COLO829 (cell line): ENCODE measurements around the gene CLGN.
"Not testable (repeated sequence)": the region's sequence is repeated elsewhere in the genome, so short reads cannot be mapped to it uniquely, and the experiment has no call there.

Experiments
- DNase-seq: peaks from one replicate; pipeline ENCODE4 v3.0.0; 2012; ENCODE audit warnings: low spot score

Gene CLGN

DNA sequence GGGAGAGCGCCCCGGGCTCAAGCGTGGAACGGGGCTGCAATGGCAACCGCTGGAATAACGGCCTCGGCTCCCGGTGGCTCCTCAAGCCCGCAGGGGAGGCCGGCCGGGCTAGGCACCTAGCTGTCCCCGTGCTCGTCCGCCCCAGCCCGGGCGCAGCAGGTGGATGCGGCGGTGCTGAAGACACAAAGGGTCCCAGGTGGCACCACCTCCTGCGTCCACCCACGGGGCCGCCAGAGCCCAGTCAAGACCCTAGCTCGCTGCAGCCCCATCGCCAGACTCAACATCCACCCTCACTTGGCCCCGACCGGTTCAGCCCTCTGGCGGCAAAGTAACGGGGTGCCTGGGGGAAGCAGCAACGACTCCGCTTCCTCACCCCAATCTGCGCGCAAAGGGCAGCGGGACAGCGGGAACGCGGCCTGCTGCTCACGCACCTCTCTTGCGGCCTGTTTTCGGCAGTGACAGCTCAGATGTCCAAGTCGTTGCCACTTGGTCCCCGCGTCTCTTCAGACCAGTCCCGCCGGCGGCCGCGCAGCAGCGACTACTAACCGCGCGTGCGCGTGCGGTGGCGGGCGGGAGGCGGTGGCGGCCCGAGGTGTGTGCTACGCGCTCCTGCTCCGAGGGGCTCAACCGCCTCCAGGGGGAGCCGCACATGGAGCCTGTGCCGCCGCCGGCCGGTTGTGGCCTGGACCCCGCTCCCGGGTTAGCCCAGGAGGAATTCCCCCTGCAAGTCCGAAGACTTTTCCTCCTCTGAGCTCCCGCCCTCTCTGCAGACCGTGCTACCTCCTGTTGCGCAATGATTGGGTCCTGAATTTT, at the start of gene CLGN:
Gene CLGN, minus strand, starts transcription at position 543 of the 813 bp plus-strand sequence. CDS start 14,570 bp downstream, outside the sequence.
- DNase-seq: peak; percentile 21

DNA sequence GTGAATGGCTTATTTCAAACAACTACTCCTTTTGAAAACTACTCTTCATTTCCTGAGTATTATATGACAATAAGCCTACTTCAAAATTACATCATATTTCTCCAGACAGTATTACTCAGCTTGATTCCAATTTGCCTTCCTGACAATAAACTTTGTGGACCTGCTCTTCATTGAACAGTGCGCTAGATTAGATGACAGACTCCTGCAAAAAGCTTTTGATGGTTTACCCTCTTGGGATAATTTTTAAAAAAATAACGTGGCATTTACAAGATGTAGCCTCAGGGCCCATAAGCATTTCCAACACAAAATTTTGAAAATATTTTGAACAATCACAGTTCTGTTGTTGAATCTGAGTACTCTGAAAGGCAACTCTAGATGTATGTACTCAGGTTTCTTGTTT, 44.7 kb upstream of the CLGN start:
- DNase-seq: peak; percentile 51

GRCh38 chr4:140469791-140470733, 42.6 kb upstream of the CLGN start:
- DNase-seq: no peak

GRCh38 chr4:140466146-140466545, 38.7 kb upstream of the CLGN start:
- no peak for DNase-seq

DNA sequence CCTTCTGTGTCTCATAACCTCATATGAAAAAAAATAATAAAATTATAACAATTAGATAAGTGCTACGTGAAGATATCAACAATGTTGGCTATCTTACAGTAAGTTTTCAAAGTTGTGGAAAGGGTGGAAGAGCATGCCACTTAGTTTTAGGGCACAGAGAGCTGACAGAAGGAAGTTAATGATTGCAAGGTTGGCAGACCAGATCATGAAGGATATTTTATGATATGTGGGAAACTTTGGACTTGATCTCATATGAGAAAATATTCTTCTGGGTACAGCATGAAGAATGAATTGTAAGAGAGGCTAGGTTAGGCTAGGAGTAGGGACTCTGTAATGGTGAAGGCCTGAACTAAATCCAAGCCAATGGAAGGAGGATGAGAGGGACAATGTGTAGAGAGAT, 36.2 kb upstream of the CLGN start:
- no peak for DNase-seq

GRCh38 chr4:140463182-140463581, 35.7 kb upstream of the CLGN start:
- no peak for DNase-seq

GRCh38 chr4:140450352-140450751, 22.9 kb upstream of the CLGN start:
- no peak for DNase-seq

DNA sequence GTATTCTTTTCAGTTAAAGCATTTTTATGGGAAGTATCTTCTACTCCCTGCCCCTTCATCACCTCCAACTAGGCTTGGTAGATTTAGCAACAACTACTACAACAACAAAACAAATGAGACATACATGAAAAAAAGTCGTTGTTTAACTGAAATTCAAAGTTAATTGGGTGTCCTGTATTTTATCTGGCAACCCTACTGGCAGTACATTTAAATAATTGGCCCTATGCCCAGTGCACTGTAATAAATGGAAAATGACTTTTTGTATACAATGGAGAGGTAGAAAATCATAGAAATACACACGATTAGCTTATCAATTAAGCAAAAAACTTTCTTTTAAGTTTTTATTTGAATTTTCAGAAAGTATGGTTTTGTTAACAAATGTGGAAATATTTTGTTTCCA, 21.4 kb upstream of the CLGN start:
- no peak for DNase-seq

- DNase-seq: no peak
Observed at GRCh38 chr4:140448162-140448561, 20.7 kb upstream of the CLGN start.

- DNase-seq: not testable (repeated sequence)
Observed at GRCh38 chr4:140444347-140444746, 16.9 kb upstream of the CLGN start.

GRCh38 chr4:140439644-140440142, 12.2 kb upstream of the CLGN start:
- DNase-seq: no peak

- DNase-seq: no peak
Observed at GRCh38 chr4:140427919-140428471, 547 bp upstream of the CLGN start.

DNA sequence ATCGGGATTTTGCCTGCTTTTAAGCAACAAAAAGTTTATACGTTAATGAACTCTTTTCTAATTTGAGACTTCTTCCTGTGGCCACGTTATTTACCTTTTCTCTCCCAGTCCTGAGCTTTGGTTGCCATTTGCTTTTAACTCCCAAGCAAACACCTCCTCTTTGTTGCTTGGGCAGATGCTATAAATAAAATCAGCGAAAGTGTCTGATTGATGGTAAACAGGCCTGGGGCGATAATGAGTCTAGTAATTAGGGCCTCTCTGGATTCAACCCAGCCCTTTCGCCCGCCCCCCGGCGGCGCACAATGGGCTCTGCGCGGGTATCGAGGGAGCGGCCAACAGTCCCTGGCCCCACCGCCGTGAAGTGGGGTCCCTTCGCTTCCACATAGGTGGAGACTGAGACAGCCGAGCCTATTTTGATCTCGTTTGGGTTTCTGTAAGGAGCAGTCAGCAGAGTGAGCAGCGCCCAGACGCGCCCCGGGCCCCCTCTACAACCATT, 790 bp downstream of the CLGN start:
- no peak for DNase-seq

- DNase-seq: no peak
Observed at GRCh38 chr4:140423106-140423505, 4.3 kb downstream of the CLGN start.

GRCh38 chr4:140413130-140413969, 14.1 kb downstream of the CLGN start:
- DNase-seq: not testable (repeated sequence)

DNA sequence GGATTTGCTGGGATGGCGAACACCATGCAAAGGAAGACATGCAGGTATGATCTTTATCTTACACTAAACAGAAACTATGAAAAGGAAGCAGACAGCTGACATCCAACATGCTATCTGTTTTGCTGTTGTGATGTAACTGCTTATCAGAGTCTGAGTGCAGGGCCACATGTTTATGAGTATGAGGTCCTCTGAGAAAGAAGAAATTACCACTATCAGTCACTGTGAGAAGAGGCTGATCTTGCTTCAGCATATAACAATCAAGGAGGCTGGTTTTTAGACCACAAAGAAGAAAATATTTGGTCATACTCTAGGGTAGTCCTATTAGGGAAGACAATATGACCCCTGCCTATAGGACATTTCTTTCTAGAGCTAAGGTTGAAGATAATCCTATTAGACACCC, 18.5 kb downstream of the CLGN start:
- DNase-seq: no peak

- no peak for DNase-seq
Observed at GRCh38 chr4:140406292-140406691, 21.2 kb downstream of the CLGN start.

DNA sequence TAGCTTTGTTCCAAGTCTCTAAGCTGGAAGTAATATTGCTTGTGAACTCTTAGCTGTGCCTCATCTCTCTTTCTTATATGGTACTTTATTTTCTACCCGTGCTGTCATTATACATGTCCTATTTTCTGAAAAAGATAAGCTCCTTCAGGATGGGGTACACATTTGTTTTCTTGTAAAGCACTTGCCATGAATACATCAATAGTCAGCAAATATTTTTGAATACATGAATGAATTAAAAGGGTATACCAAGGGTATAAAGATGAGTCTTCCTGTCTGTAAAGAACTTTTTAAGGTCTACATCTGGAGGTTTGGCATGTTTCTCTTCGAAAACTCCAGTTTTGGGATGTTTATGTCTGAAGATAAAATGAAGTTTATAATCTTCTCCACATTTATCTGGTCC, 27.3 kb downstream of the CLGN start:
- no peak for DNase-seq

DNA sequence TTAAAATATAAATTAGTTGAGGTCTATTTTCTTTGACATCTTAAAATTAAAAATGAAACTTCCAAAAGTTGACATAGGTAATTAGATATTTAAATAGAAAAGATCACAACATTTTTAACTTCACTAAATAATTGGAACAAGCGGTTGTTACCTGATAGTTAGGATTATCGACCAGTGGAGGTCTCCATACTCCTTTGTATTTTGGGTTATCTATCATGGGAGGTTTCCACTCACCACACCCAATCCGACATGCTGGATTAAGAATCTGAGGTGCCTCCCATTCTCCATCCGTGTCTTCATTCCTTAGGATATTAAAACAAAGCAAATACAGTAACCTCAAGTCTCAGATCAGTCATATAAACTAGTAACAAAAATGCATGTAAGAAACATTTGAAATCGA, 31.8 kb downstream of the CLGN start:
- DNase-seq: no peak

DNA sequence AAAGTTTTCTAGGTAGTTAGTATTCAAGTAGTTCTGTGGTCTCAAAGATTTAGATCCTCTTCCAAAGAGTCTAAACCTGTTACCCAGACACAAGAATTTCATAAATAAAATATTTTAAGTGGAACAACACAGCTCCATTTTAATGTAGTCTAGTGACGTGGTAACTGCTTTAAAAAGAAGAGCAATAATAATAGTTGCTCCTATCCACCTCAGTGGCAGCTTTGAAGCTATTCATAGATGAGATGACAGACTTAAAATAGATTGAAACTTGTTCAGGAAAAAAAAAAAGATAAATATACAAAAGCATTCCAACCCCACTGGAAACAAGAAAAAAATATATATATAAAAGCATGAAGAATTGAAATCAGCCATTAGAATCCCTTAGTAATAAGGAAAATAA, 39.4 kb downstream of the CLGN start:
- DNase-seq: no peak

- no peak for DNase-seq
Observed at GRCh38 chr4:140382732-140383131, 44.7 kb downstream of the CLGN start.

GRCh38 chr4:140374130-140374477, 53.3 kb downstream of the CLGN start:
- no peak for DNase-seq
